ENCODE measurements around the gene KTI12.
A peak's percentile ranks its signal among the peaks of the same experiment; 100 is the strongest.
"Not testable (repeated sequence)": the region's sequence is repeated elsewhere in the genome, so short reads cannot be mapped to it uniquely, and the experiment has no call there.

The KTI12 gene

GRCh38 chr1:52037402-52037814 is 3.8 kb upstream of the KTI12 start:
- DNase-seq, result peak; percentile 63

DNA sequence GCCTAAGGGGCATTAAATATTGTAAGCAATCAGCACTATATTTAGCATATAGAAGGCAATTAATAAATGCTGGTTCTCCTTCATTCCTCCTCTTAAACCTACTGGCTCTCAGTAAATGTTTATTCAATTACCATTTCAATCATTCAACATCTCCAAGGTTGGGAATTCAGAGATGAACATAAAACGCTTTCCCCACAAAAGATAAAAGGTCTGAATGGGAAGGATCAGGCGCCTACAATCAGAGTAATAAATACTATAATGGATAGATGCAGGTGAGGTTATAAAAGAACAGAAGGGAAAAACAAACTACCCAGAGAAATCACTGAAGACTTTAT is 407 bp upstream of the KTI12 start:
- DNase-seq, result no peak

DNA sequence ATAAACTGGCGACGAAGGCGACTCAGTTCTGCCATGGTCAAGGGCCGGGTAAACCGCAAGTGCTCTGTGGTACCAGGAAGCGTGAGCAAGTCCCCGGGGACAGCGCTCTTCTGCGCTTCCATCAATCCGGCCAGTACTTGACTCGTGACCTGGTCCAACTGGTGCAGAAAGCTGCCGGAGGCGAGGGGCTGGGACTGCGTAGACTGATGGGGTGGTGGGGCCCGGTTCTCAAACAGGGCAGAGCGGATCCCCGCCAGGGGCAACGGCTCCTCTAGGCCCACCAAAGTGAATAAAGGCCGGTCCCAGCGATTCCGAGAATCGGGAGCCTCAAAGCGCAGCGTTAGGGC is 852 bp downstream of the KTI12 start:
- DNase-seq, result no peak

DNA sequence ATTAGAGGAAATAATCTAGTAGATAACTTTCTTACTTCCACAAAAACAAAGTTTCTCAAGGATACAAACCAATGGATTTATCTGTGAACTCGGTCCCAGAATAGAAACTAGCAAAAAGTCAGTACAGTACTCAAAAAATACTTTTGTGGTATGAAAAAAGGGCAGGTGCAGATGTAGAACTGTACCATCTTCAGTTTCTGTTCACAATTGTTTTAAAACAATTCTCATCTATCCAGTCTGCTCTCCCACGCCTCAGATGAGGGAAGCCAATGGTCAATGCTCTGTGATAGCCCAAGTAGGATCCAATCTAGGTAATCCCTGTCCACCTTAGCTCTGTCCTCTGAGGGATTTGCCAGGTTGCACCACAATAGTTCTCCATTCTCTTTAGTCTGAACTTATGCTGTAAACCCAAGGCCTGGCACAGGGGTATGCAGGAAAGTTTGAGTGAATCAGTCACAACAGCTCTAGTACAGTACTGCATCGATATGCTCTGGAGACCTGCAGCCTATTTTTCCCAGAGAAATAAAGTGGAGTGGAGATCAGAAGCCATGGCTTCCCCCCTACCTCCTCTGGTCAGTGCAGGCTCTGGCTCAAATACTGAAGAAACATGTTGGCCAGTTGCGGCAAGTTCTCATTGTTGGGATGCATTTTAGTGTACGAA is 1.4 kb downstream of the KTI12 start:
- DNase-seq, result no peak

GRCh38 chr1:52028839-52029238 is 4.8 kb downstream of the KTI12 start:
- DNase-seq, result not testable (repeated sequence)

- no peak for DNase-seq
Measured at GRCh38 chr1:52028328-52028727, 5.3 kb downstream of the KTI12 start.

DNA sequence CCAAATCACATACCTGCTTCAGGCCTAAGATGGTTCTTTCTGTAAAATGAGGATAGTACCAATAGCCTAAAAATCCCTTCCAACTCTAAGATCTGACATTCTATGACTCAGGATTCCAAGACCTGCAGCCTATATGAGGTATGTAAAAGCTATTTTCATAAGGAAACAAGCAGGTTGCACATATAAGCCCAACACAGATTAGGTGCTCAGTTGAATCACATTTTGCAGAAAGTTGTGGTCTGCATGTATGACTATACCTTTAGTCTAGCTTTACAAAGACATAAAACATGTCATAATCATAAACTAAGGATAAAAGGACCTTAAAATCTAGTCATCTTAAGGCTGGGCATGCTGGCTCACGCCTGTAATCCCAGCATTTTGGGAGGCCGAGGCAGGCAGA is 7.3 kb downstream of the KTI12 start:
- no peak for DNase-seq

DNA sequence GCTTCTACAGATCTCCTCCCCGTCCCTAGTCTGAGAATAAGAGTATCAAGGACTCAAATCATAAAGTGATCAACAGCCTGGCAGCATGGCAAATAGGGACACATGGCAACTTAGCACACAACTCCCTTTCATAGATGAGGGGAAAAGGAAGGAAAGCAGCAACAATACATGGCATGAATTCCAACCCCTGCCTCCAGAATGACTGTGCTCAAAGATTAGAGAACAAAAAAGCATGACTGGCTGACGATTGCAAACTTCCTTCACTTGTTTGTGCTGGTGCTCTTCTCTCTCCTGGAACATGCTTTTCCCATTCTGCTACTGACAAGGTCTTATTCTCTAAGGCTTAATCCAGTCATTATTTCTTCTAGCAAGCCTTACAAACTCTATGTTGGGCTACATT is 11.5 kb downstream of the KTI12 start:
- no peak for DNase-seq

- no peak for DNase-seq
Measured at GRCh38 chr1:52008071-52008809, 25.4 kb downstream of the KTI12 start.

GRCh38 chr1:52007215-52008002 is 26.2 kb downstream of the KTI12 start:
- no peak for DNase-seq

- not testable (repeated sequence) for DNase-seq
Measured at GRCh38 chr1:52006081-52006553, 27.5 kb downstream of the KTI12 start.

DNA sequence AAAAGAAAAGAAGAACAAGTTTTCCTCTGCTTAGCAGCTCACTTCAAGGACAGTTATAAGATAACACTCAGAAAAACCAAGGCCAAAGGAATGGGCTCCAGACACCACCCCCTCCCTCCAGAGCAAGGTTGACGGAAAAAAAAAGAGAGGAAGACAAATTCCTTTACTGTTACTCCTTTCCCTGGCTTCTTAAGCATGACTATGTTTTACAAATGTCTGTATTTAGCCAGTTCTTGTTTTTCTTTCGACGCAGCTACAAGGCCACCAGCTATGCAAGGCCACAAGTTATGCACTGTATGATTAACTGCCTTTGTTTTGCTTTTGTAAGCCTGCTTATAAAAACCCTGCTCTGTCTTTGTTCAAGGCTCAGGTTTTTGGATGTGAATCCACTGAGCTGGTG is 28.1 kb downstream of the KTI12 start:
- DNase-seq, result not testable (repeated sequence)

DNA sequence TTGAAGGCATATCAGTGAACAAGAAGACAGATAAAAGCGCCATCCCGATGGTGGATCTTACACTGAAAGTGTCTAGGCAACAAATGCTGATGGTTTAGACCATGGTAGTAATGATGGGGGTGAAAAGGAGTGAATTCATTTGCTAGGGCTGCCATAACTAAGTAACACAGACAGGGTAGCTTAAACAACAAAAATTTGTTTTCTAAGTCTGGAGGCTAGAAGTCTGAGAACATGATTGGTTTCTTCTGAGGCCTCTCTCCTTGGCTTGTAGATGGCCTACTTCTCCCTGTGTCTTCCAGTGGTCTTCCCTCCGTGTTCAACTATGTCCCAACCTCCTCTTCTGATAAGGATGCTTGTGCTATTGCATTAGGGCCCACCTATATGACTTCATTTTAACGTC is 29.7 kb downstream of the KTI12 start:
- no peak for DNase-seq

DNA sequence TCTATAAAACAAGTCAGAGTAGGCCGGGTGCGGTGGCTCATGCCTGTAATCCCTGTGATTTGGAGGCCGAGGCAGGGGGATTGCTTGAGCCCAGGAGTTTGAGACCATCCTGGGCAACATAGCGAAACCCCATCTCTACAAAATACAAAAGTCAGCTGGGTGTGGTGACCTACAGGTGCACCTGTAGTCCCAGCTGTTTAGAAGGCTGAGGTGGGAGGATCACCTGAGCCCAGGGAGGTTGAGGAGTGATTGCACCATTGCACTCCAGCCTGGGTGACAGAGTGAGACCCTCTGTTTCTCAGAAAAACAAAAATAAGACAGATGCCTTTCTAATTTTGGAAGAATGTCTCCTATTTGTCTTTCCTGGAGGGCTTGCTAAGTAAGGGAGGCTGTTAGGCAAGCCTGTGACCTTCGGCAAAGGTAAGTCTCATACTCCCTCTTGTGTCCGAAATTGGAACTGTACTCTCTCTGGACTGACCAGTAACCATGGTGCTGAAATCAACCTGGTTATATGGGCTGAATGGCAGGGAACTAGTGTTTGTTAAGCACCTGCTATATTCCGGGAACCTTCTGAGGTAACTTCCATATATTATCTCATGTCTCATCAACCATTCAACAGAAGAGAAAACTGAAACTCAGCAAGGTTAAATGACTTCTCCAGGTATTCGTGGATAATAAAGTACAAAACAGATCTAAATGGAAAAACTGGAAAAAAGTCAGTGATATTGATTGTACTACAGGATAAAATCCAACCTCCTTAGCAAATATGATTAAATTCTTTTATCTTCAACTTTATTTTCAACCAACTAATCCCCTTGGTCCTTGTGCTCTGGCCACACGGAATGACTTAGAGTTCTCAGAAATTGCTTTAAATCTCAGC is 31.3 kb downstream of the KTI12 start:
- DNase-seq, result peak; percentile 90

GRCh38 chr1:51998701-51999100 is 34.9 kb downstream of the KTI12 start:
- DNase-seq, result no peak

GRCh38 chr1:51997974-51998382 is 35.6 kb downstream of the KTI12 start:
- no peak for DNase-seq

- peak; percentile 65 for DNase-seq
Measured at GRCh38 chr1:51990478-51990965, 43.1 kb downstream of the KTI12 start, which contains the start of gene RAB3B. Gene RAB3B, minus strand, starts transcription at chr1:51990700. Its CDS starts 13,583 bp downstream, at chr1:51977117.

DNA sequence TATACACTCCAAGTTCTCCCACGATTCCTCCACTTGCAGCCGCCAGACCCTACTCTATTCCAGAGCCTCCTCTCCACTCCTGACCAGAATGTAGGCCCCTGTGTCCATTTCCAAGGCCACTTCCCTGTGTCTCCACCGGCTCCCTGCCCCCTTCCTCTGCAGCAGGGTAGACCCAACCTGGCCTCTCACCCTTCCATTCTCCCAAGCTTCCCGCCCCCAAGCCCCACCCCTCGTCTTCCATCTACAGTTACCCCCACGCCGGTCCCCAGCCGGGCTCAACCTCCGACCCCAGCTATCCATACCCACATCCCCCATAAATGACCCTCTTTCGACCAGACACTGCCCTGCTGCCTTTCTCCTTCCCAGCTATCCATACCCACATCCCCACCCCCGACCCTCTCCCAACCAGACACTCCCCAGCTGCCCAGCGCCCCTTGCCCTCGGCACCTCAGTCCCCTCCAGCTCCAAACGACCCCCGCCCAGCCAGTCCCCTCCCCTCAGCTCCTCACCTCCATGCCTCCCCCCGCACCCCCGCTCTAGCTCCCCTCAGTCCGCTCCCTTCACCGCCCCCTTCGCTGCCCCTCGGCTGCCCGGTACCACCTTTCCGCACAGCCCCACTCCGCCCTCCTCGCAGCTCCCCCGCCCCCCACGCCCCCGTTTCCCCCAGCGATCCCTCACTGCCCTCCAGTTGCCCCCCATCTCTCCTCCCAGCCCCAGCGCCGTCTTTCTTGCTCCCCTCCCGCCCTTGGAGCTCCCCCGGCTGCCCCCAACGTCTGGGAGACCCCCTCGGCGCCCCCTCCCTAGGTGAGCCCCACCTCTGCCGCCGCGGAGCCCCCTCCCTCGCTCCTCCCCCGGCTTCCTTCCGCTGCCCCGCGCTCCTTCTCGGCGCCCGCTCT is 43.8 kb downstream of the KTI12 start:
- no peak for DNase-seq

DNA sequence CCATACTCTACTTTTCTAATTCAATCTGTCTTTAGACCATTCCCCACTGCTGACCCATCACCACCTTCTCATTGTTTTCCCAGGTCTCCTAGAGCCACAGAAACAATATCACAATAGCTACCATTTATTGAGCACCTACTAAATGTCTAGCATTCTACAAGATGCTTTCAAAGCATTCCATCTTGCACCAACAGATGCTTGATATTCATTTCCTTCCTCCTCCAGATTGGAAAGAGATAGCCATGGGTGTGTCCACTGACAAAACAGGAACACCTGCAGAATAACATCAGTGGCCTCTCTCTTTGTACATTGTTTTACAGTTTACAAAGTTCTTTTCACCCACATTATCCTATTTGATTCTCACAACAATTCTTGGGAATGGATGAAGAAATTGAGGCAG is 45.4 kb downstream of the KTI12 start:
- DNase-seq, result no peak

DNA sequence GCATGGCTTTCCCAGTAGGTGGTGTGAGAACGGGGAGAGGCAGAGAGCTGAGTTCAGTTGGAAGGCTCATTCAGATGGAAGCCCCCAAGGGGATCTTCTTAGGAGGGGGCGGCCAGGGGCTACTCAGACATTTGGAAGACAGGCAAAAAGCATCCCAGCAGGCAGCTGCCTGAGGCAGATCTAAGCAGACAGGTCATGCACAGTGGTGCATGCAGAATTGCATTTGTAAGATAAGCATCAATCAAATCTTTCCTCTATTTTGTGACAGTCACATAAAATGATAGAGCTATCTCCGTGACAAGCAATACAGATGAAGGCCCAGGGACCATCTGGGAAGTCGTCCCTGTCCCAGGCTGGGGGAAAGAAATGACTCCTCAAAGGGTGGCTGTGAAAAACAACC is 46.9 kb downstream of the KTI12 start:
- DNase-seq, result peak; percentile 50

GRCh38 chr1:51982161-51982560 is 51.4 kb downstream of the KTI12 start:
- DNase-seq, result no peak

Data from NCI-H2171 treated with DMSO at 0.1 percent for 48 hours (cell line).